ENCODE measurements around the gene SLC7A14.

SLC7A14 gene

GRCh38 chr3:170585937-170586310 lies at the start of gene SLC7A14:
TSS of gene SLC7A14 (minus strand) at chr3:170586075. CDS start at chr3:170526936, 59,139 bp downstream.
- no peak for DNase-seq (ENCODE audit: low read depth)

GRCh38 chr3:170635385-170635735 lies 49.5 kb upstream of the SLC7A14 start:
- DNase-seq (ENCODE audit: low read depth): no peak

GRCh38 chr3:170634663-170635384 lies 48.9 kb upstream of the SLC7A14 start:
- no peak for DNase-seq (ENCODE audit: low read depth)

GRCh38 chr3:170633573-170633972 lies 47.7 kb upstream of the SLC7A14 start:
- DNase-seq (ENCODE audit: low read depth): no peak

GRCh38 chr3:170632780-170633179 lies 46.9 kb upstream of the SLC7A14 start:
- peak; percentile 61 for DNase-seq (ENCODE audit: low read depth)

- no peak for DNase-seq (ENCODE audit: low read depth)
These were observed 46.0 kb upstream of the SLC7A14 start for GRCh38 chr3:170631755-170632488.

- DNase-seq (ENCODE audit: low read depth): no peak
These were observed 37.6 kb upstream of the SLC7A14 start for GRCh38 chr3:170623524-170623923.

GRCh38 chr3:170622369-170623159 lies 36.7 kb upstream of the SLC7A14 start:
- peak; percentile 96 for DNase-seq (ENCODE audit: low read depth)

GRCh38 chr3:170621256-170621655 lies 35.4 kb upstream of the SLC7A14 start:
- DNase-seq (ENCODE audit: low read depth): no peak

GRCh38 chr3:170614214-170614966 lies 28.5 kb upstream of the SLC7A14 start:
- peak; percentile 77 for DNase-seq (ENCODE audit: low read depth)

- no peak for DNase-seq (ENCODE audit: low read depth)
These were observed 25.9 kb upstream of the SLC7A14 start for GRCh38 chr3:170611751-170612150.

- no peak for DNase-seq (ENCODE audit: low read depth)
These were observed 24.5 kb upstream of the SLC7A14 start for GRCh38 chr3:170610321-170610884.

- DNase-seq (ENCODE audit: low read depth): no peak
These were observed 22.6 kb upstream of the SLC7A14 start for GRCh38 chr3:170608475-170608874.

GRCh38 chr3:170606675-170607074 lies 20.8 kb upstream of the SLC7A14 start:
- no peak for DNase-seq (ENCODE audit: low read depth)

- no peak for DNase-seq (ENCODE audit: low read depth)
These were observed 19.6 kb upstream of the SLC7A14 start for GRCh38 chr3:170605490-170605889.

- no peak for DNase-seq (ENCODE audit: low read depth)
These were observed 18.1 kb upstream of the SLC7A14 start for GRCh38 chr3:170603770-170604510.

GRCh38 chr3:170602556-170602955 lies 16.7 kb upstream of the SLC7A14 start:
- no peak for DNase-seq (ENCODE audit: low read depth)

- no peak for DNase-seq (ENCODE audit: low read depth)
These were observed 14.2 kb upstream of the SLC7A14 start for GRCh38 chr3:170600005-170600624.

- DNase-seq (ENCODE audit: low read depth): no peak
These were observed 13.2 kb upstream of the SLC7A14 start for GRCh38 chr3:170599091-170599490.

GRCh38 chr3:170598091-170598502 lies 12.2 kb upstream of the SLC7A14 start:
- no peak for DNase-seq (ENCODE audit: low read depth)

GRCh38 chr3:170594528-170594927 lies 8.7 kb upstream of the SLC7A14 start:
- no peak for DNase-seq (ENCODE audit: low read depth)
